MM.1S (cell line): Measurements from ENCODE around the gene SLC25A40.
"Not testable (repeated sequence)": the region's sequence is repeated elsewhere in the genome, so short reads cannot be mapped to it uniquely, and the experiment has no call there.

Experiments
- DNase-seq: peaks from one replicate; pipeline ENCODE4 v3.0.0-alpha.2; 2015
- H2AFZ ChIP-seq: fragments of 300-600 bp; sonication (generic); 2 replicates; pipeline ENCODE4 v1.6.0; 2016; ENCODE audit warnings: antibody characterized with exemption, low read length
- H3F3A ChIP-seq: fragments of 300-600 bp; sonication (generic); 2 replicates; pipeline ENCODE4 v1.6.1; 2016; ENCODE audit warnings: mild to moderate bottlenecking, antibody characterized with exemption, low read length, moderate library complexity, mixed read lengths; ENCODE audit not compliant: insufficient read depth
- H3K27ac ChIP-seq: fragments of 300-600 bp; sonication (generic); 2 replicates; pipeline ENCODE4 v1.5.1; 2016; ENCODE audit warnings: mild to moderate bottlenecking, low read length
- H3K27me3 ChIP-seq: fragments of 300-600 bp; sonication (generic); replicated peaks from 2 replicates; pipeline ENCODE4 v1.6.0; 2016; ENCODE audit warnings: low read length; ENCODE audit not compliant: insufficient read depth
- H3K36me3 ChIP-seq: fragments of 300-600 bp; sonication (generic); replicated peaks from 2 replicates; pipeline ENCODE4 v1.6.1; 2016; ENCODE audit warnings: mild to moderate bottlenecking, low read length, mixed read lengths; ENCODE audit not compliant: insufficient read depth
- H3K4me1 ChIP-seq: fragments of 300-600 bp; sonication (generic); 2 replicates; pipeline ENCODE4 v1.6.1; 2016; ENCODE audit warnings: low read length, mixed read lengths
- H3K4me2 ChIP-seq: fragments of 300-600 bp; sonication (generic); 2 replicates; pipeline ENCODE4 v1.6.0; 2016; ENCODE audit warnings: low read depth, low read length
- H3K4me3 ChIP-seq: fragments of 300-600 bp; sonication (generic); 2 replicates; pipeline ENCODE4 v1.5.1; 2016; ENCODE audit warnings: low read length, mixed read lengths
- H3K79me2 ChIP-seq: fragments of 300-600 bp; sonication (generic); 2 replicates; pipeline ENCODE4 v1.6.1; 2016; ENCODE audit warnings: mixed run types, low read length, mixed read lengths
- H3K9ac ChIP-seq: fragments of 300-600 bp; sonication (generic); 2 replicates; pipeline ENCODE4 v1.6.1; 2016; ENCODE audit warnings: low read length, mixed read lengths
- H3K9me2 ChIP-seq: fragments of 300-600 bp; sonication (generic); replicated peaks from 2 replicates; pipeline ENCODE4 v1.6.1; 2016; ENCODE audit warnings: mild to moderate bottlenecking, low read length, mixed read lengths; ENCODE audit not compliant: insufficient read depth
- H3K9me3 ChIP-seq: fragments of 300-600 bp; sonication (generic); replicated peaks from 2 replicates; pipeline ENCODE4 v1.6.1; 2016; ENCODE audit warnings: mild to moderate bottlenecking, low read length, mixed read lengths; ENCODE audit not compliant: insufficient read depth
- H4K20me1 ChIP-seq: fragments of 300-600 bp; sonication (generic); 2 replicates; pipeline ENCODE4 v1.6.1; 2016; ENCODE audit warnings: mild to moderate bottlenecking, low read length, moderate library complexity, mixed read lengths; ENCODE audit not compliant: insufficient read depth
- CTCF ChIP-seq: fragments of 300-600 bp; sonication (generic); IDR thresholded peaks from 2 replicates; pipeline ENCODE4 v1.5.1; 2016; ENCODE audit warnings: antibody characterized with exemption, low read length, mixed read lengths
- EZH2 ChIP-seq: fragments of 300-600 bp; sonication (generic); optimal IDR thresholded peaks from 2 replicates; pipeline ENCODE3; 2017; ENCODE audit warnings: low read depth, mild to moderate bottlenecking, antibody characterized with exemption, low read length, mixed read lengths
- EZH2phosphoT487 ChIP-seq: fragments of 300-600 bp; sonication (generic); IDR thresholded peaks from 2 replicates; pipeline ENCODE4 v1.6.1; 2018; ENCODE audit warnings: antibody characterized with exemption, low read length

Gene SLC25A40

GRCh38 chr7:87876040-87876868 is at the start of gene SLC25A40, which contains the start of gene DBF4:
TSS of gene SLC25A40 (minus strand) at chr7:87876360. CDS start at chr7:87858727, 17,633 bp downstream.
TSS of gene DBF4 (plus strand) at chr7:87876493. CDS start at chr7:87876733, 240 bp downstream.
- peak; percentile 97 for DNase-seq
- Histone ChIP-seq H3K36me3 (peaks cover under 1% of the 10 kb centered on the region; the same call in 1 of the 2 replicates), H3K4me1 (peaks cover 5% of the 10 kb centered on the region; the same call in 1 of the 2 replicates), H2AFZ (peak within 1 kb of the TSS; percentile 96), H3K9me3 (no peaks in the 10 kb centered on the region), H3K79me2 (peaks cover 90% of the 10 kb centered on the region), H3K9me2 (no peaks in the 10 kb centered on the region), H3K4me2 (peak within 1 kb of the TSS; percentile 84), H4K20me1 (no peaks in the 10 kb centered on the region; the same call in 1 of the 2 replicates), H3K27ac (peak within 1 kb of the TSS; percentile 94), H3K9ac (peak within 1 kb of the TSS; percentile 90), H3K27me3 (no peaks in the 10 kb centered on the region), H3F3A (peaks cover 20% of the 10 kb centered on the region), H3K4me3 (peak within 1 kb of the TSS; percentile 94)
- no peak for TF ChIP-seq EZH2
- TF ChIP-seq EZH2phosphoT487 = no peak
- TF ChIP-seq CTCF = no peak

GRCh38 chr7:87922759-87923395 is 46.7 kb upstream of the SLC25A40 start:
- not testable (repeated sequence) for H4K20me1 ChIP-seq, H3K27ac ChIP-seq, H2AFZ ChIP-seq, H3K4me3 ChIP-seq, H3K79me2 ChIP-seq, H3K27me3 ChIP-seq, DNase-seq, H3K9me2 ChIP-seq, H3K9me3 ChIP-seq, H3K9ac ChIP-seq, H3K36me3 ChIP-seq
- Histone ChIP-seq H3K4me2 (0 out of 2 replicates have a peak overlapping the region, but pooled peaks have one; percentile 31), H3K4me1 (peaks cover 19% of the 10 kb centered on the region), H3F3A (peaks cover 20% of the 10 kb centered on the region)

GRCh38 chr7:87920578-87920977 is 44.4 kb upstream of the SLC25A40 start:
- TF ChIP-seq CTCF (no peak), EZH2 (no peak), EZH2phosphoT487 (no peak)
- H3K27ac ChIP-seq = no peak overlapping the region
- H4K20me1 ChIP-seq = no peaks in the 10 kb centered on the region
- no peak overlapping the region for H2AFZ ChIP-seq
- no peaks in the 10 kb centered on the region for H3K36me3 ChIP-seq
- no peaks in the 10 kb centered on the region for H3K27me3 ChIP-seq
- H3K9me3 ChIP-seq = no peaks in the 10 kb centered on the region
- H3K79me2 ChIP-seq = no peaks in the 10 kb centered on the region
- peaks cover 7% of the 10 kb centered on the region for H3K4me1 ChIP-seq
- no peak for DNase-seq
- H3K9ac ChIP-seq = no peak overlapping the region
- no peaks in the 10 kb centered on the region for H3K9me2 ChIP-seq
- H3F3A ChIP-seq = 0 out of 2 replicates have a peak, but pooled peaks cover under 1% of the 10 kb centered on the region
- H3K4me2 ChIP-seq = no peak overlapping the region
- H3K4me3 ChIP-seq = no peak overlapping the region
